ENCODE measurements around the gene TLE3. TPM values are rescaled to one million over a fixed set of nuclear protein-coding genes. Genes with fewer than 3 reads are reported as not detected.

TLE3 gene
- total RNA-seq, 1 donor from 2014 or later, result 63.7 TPM

- Histone ChIP-seq H3K27me3 (ENCODE audit: low read depth) (peaks cover 9% of the 10 kb centered on the region), H3K27ac (no peak overlapping the region), H3K36me3 (no peaks in the 10 kb centered on the region), H3K4me3 (no peak overlapping the region), H3K9me3 (no peaks in the 10 kb centered on the region), H3K4me1 (no peaks in the 10 kb centered on the region)
- intact Hi-C loops (cut with DNase I), result no loop called here
- TF ChIP-seq CTCF (IDR thresholded peaks at IDR 0.05), result no peak
- no peak for ATAC-seq
- no peak for DNase-seq
These were observed 30.9 kb upstream of the TLE3 start for GRCh38 chr15:70128414-70129140.

- Histone ChIP-seq H3K36me3 (no peaks in the 10 kb centered on the region), H3K27me3 (ENCODE audit: low read depth) (peaks cover 9% of the 10 kb centered on the region), H3K4me3 (no peak overlapping the region), H3K27ac (no peak overlapping the region), H3K4me1 (no peaks in the 10 kb centered on the region), H3K9me3 (no peaks in the 10 kb centered on the region)
- no peak for TF ChIP-seq CTCF (IDR thresholded peaks at IDR 0.05)
- DNase-seq, result no peak
- ATAC-seq, result no peak
- intact Hi-C loops (cut with DNase I), result no loop called here
These were observed 30.2 kb upstream of the TLE3 start for GRCh38 chr15:70127770-70128413.

GRCh38 chr15:70127288-70127746, 29.6 kb upstream of the TLE3 start:
- Histone ChIP-seq H3K9me3 (no peaks in the 10 kb centered on the region), H3K36me3 (no peaks in the 10 kb centered on the region), H3K27me3 (ENCODE audit: low read depth) (peaks cover 9% of the 10 kb centered on the region), H3K4me1 (no peaks in the 10 kb centered on the region), H3K4me3 (no peak overlapping the region), H3K27ac (no peak overlapping the region)
- no peak for ATAC-seq
- no peak for TF ChIP-seq CTCF (IDR thresholded peaks at IDR 0.05)
- intact Hi-C loops (cut with DNase I), result no loop called here
- no peak for DNase-seq

- peaks cover 7% of the 10 kb centered on the region for H3K4me1 ChIP-seq
- no peak overlapping the region for H3K4me3 ChIP-seq
- H3K27me3 ChIP-seq (ENCODE audit: low read depth), result peaks cover 9% of the 10 kb centered on the region
- no peak for TF ChIP-seq CTCF (IDR thresholded peaks at IDR 0.05)
- H3K27ac ChIP-seq, result no peak overlapping the region
- intact Hi-C loops (cut with DNase I), result no loop called here
- DNase-seq (no peak), ATAC-seq (no peak)
- H3K36me3 ChIP-seq, result no peaks in the 10 kb centered on the region
- no peaks in the 10 kb centered on the region for H3K9me3 ChIP-seq
These were observed 28.6 kb upstream of the TLE3 start for GRCh38 chr15:70126362-70126761.

- Histone ChIP-seq H3K4me3 (no peak overlapping the region), H3K9me3 (no peaks in the 10 kb centered on the region), H3K4me1 (peaks cover 10% of the 10 kb centered on the region), H3K27ac (no peak overlapping the region), H3K27me3 (ENCODE audit: low read depth) (peaks cover 9% of the 10 kb centered on the region), H3K36me3 (no peaks in the 10 kb centered on the region)
- ATAC-seq (no peak), DNase-seq (no peak)
- no peak for TF ChIP-seq CTCF (IDR thresholded peaks at IDR 0.05)
- intact Hi-C loops (cut with DNase I), result no loop called here
These were observed 27.9 kb upstream of the TLE3 start for GRCh38 chr15:70125605-70126004.
